IPS-20b (cell line): Measurements from ENCODE around the gene SORL1-AS1.

ENCODE experiments used
- H3K27ac ChIP-seq: one replicate; pipeline ENCODE4 v1.5.1; 2013; ENCODE audit warnings: low read length
- H3K27me3 ChIP-seq: 2 replicates; pipeline ENCODE4 v1.6.1; 2013; ENCODE audit warnings: mild to moderate bottlenecking, low read length, inconsistent platforms; ENCODE audit not compliant: insufficient read depth
- H3K36me3 ChIP-seq: 2 replicates; pipeline ENCODE4 v1.6.1; 2013; ENCODE audit warnings: low read depth, mild to moderate bottlenecking, inconsistent platforms, low read length, moderate library complexity; ENCODE audit not compliant: insufficient read depth
- H3K4me1 ChIP-seq: 2 replicates; pipeline ENCODE4 v1.6.1; 2013; ENCODE audit warnings: mild to moderate bottlenecking, control low read depth, inconsistent platforms, low read length, moderate library complexity; ENCODE audit not compliant: insufficient read depth
- H3K4me3 ChIP-seq: 2 replicates; pipeline ENCODE4 v1.5.1; 2013; ENCODE audit warnings: mild to moderate bottlenecking, low read length, inconsistent platforms
- H3K9ac ChIP-seq: 2 replicates; pipeline ENCODE4 v1.6.1; 2013; ENCODE audit warnings: low read depth, mild to moderate bottlenecking, inconsistent platforms, low read length, moderate library complexity
- H3K9me3 ChIP-seq: 2 replicates; pipeline ENCODE4 v1.6.1; 2013; ENCODE audit warnings: mild to moderate bottlenecking, low read depth, low read length, inconsistent platforms; ENCODE audit not compliant: insufficient read depth

SORL1-AS1 gene

GRCh38 chr11:121408830-121409229 is 43.9 kb downstream of the SORL1-AS1 start:
- Histone ChIP-seq H3K9ac (no peak overlapping the region; the same call in 1 of the 2 replicates), H3K27me3 (no peaks in the 10 kb centered on the region), H3K9me3 (no peaks in the 10 kb centered on the region), H3K36me3 (no peaks in the 10 kb centered on the region), H3K4me3 (no peak overlapping the region), H3K27ac (peak overlapping the region; percentile 66), H3K4me1 (peaks cover 32% of the 10 kb centered on the region)

- H3K4me1 ChIP-seq, result peaks cover 32% of the 10 kb centered on the region
- no peaks in the 10 kb centered on the region for H3K27me3 ChIP-seq
- H3K4me3 ChIP-seq, result peak overlapping the region; percentile 40
- H3K9ac ChIP-seq, result peak overlapping the region; percentile 74
- 0 out of 2 replicates have a peak, but pooled peaks cover 3% of the 10 kb centered on the region for H3K36me3 ChIP-seq
- peaks cover 12% of the 10 kb centered on the region for H3K9me3 ChIP-seq
- H3K27ac ChIP-seq, result peak overlapping the region; percentile 83
These were observed 46.5 kb downstream of the SORL1-AS1 start for GRCh38 chr11:121406291-121406690.

- Histone ChIP-seq H3K36me3 (0 out of 2 replicates have a peak, but pooled peaks cover 3% of the 10 kb centered on the region), H3K4me3 (peak overlapping the region; percentile 40), H3K27me3 (no peaks in the 10 kb centered on the region), H3K4me1 (peaks cover 32% of the 10 kb centered on the region), H3K9ac (peak overlapping the region; percentile 74), H3K27ac (peak overlapping the region; percentile 83), H3K9me3 (peaks cover 18% of the 10 kb centered on the region)
These were observed 47.1 kb downstream of the SORL1-AS1 start for GRCh38 chr11:121405646-121406045.

GRCh38 chr11:121394785-121395184 is 58.0 kb downstream of the SORL1-AS1 start:
- Histone ChIP-seq H3K36me3 (no peaks in the 10 kb centered on the region), H3K27ac (no peak overlapping the region), H3K27me3 (no peaks in the 10 kb centered on the region), H3K9me3 (peaks cover 2% of the 10 kb centered on the region; the same call in 1 of the 2 replicates), H3K4me3 (no peak overlapping the region), H3K4me1 (peaks cover 5% of the 10 kb centered on the region), H3K9ac (no peak overlapping the region)

GRCh38 chr11:121393855-121394254 is 58.9 kb downstream of the SORL1-AS1 start:
- no peaks in the 10 kb centered on the region for H3K27me3 ChIP-seq
- no peak overlapping the region for H3K4me3 ChIP-seq
- no peak overlapping the region for H3K9ac ChIP-seq
- no peak overlapping the region for H3K27ac ChIP-seq
- no peaks in the 10 kb centered on the region for H3K36me3 ChIP-seq
- no peaks in the 10 kb centered on the region for H3K9me3 ChIP-seq
- H3K4me1 ChIP-seq, result peaks cover 14% of the 10 kb centered on the region

GRCh38 chr11:121391914-121392313 is 60.9 kb downstream of the SORL1-AS1 start:
- Histone ChIP-seq H3K36me3 (no peaks in the 10 kb centered on the region), H3K27me3 (no peaks in the 10 kb centered on the region), H3K9me3 (no peaks in the 10 kb centered on the region), H3K4me1 (peaks cover 14% of the 10 kb centered on the region), H3K4me3 (no peak overlapping the region), H3K27ac (no peak overlapping the region), H3K9ac (no peak overlapping the region)

GRCh38 chr11:121389651-121390050 is 63.1 kb downstream of the SORL1-AS1 start:
- Histone ChIP-seq H3K9ac (peak overlapping the region; percentile 10; the same call in 1 of the 2 replicates), H3K36me3 (no peaks in the 10 kb centered on the region), H3K27ac (peak overlapping the region; percentile 82), H3K4me1 (peaks cover 14% of the 10 kb centered on the region), H3K9me3 (no peaks in the 10 kb centered on the region), H3K27me3 (no peaks in the 10 kb centered on the region), H3K4me3 (no peak overlapping the region)
